Right lobe of liver (tissue), 6 donors: ENCODE results near the gene DNAH2. TPM values are rescaled to one million over a fixed set of nuclear protein-coding genes. Genes with fewer than 3 reads are reported as not detected.

Source experiments
- ATAC-seq, 4 donors: fragments of 200-7000 bp; cut with Tn5 transposase; one replicate each; pipeline ENCODE4 v1.9.1; 2020; ENCODE audit warnings: mild to moderate bottlenecking in 4 of 4, moderate library complexity in 4 of 4
- DNase-seq, 3 donors: peaks; one replicate each; pipeline ENCODE4 v3.0.0-alpha.2; 2020
- H3K27ac ChIP-seq, 3 donors: fragments of 200-600 bp; one replicate each; pipeline ENCODE4 v1.8.0; 2022
- H3K27me3 ChIP-seq, 2 donors: fragments of 200-600 bp; one replicate each; pipeline ENCODE4 v1.8.0; 2022
- H3K36me3 ChIP-seq, 4 donors: fragments of 200-600 bp; sonication (generic) in 1 of 4; one replicate each; pipeline versions ENCODE4 v1.5.1 to v1.8.0; 2017 to 2022; ENCODE audit warnings: control low read depth in 1 of 4
- H3K4me1 ChIP-seq, 4 donors: fragments of 200-600 bp; sonication (generic) in 1 of 4; one replicate each; pipeline versions ENCODE4 v1.5.1 to v1.8.0; 2017 to 2022; ENCODE audit warnings: control low read depth in 1 of 4
- H3K4me3 ChIP-seq, 3 donors: fragments of 200-600 bp; one replicate each; pipeline ENCODE4 v1.8.0; 2022
- H3K9me3 ChIP-seq, 4 donors: fragments of 200-600 bp; sonication (generic) in 1 of 4; one replicate each; pipeline versions ENCODE4 v1.5.1 to v1.8.0; 2017 to 2022; ENCODE audit warnings: control low read depth in 1 of 4
- CTCF ChIP-seq, 4 donors: fragments of 200-600 bp in 3 of 4; fragments of 450-650 bp in 1 of 4; IDR thresholded peaks; one replicate each; pipeline versions ENCODE4 v1.5.1 to v1.8.0; 2016 to 2022; ENCODE audit warnings: antibody characterized with exemption in 4 of 4, mild to moderate bottlenecking in 2 of 4
- POLR2A ChIP-seq: fragments of 450-650 bp; IDR thresholded peaks from one replicate; pipeline ENCODE4 v1.6.1; 2017; ENCODE audit warnings: antibody characterized with exemption, mild to moderate bottlenecking
- WGBS: methylation state at CpG from one replicate; pipeline ENCODE4 v1.1.6; 2018; ENCODE audit warnings: low coverage, low lambda C conversion rate; ENCODE audit not compliant: insufficient coverage; ENCODE audit errors: missing lambda C conversion rate; 5-methylcytosine and 5-hydroxymethylcytosine counted together
- intact Hi-C, 2 donors: fragments of 100-400 bp; cut with DNase I; formaldehyde crosslinking; loops; one replicate each; pipeline versions ENCODE4 v1.11.2 to v1.14.1; 2022
- total RNA-seq, 6 experiments: library from RNA; depleted of rRNA in 2 of 6; stranded (reverse); fragments of >200 nt in 2 of 6; fragmentation: NEBNext Ultra II Directional in 3 of 6; extraction: Animal tissue kit (Norgen Biotek cat#: 25700) in 3 of 6; gene quantifications; one replicate each; pipeline versions ENCODE4 v1.1.0 to v1.2.4, GENCODE V29; 2016 to 2023
- donor health status: DM: no; HTN: yes; CAD: no.
- donor health status: DM: no; HTN: no; CAD: no.
- donor health status: DM: no; HTN: no; CAD: no.
- donor health status: DM: no; HTN: yes; CAD: no.
- donor health status: DM: no; HTN: yes; CAD: no.

The DNAH2 gene
- total RNA-seq, 6 experiments from 2014 or later, result 0.12 to 0.38 (median 0.27) TPM

GRCh38 chr17:7707858-7708750 lies 9.4 kb upstream of the DNAH2 start:
- intact Hi-C loops, result no loop called here
- DNase-seq (no peak), ATAC-seq (no peak)
- TF ChIP-seq CTCF (IDR thresholded peaks at IDR 0.05) (no peak), POLR2A (no peak)
- H3K4me1 ChIP-seq, result no peaks in the 10 kb centered on the region
- no peak overlapping the region for H3K27ac ChIP-seq
- H3K4me3 ChIP-seq, result no peak overlapping the region
- no peaks in the 10 kb centered on the region for H3K9me3 ChIP-seq
- no peaks in the 10 kb centered on the region for H3K27me3 ChIP-seq
- WGBS, result 53% methylated on average over 3 of the region's 22 CpGs
- H3K36me3 ChIP-seq, result no peaks in the 10 kb centered on the region

DNA sequence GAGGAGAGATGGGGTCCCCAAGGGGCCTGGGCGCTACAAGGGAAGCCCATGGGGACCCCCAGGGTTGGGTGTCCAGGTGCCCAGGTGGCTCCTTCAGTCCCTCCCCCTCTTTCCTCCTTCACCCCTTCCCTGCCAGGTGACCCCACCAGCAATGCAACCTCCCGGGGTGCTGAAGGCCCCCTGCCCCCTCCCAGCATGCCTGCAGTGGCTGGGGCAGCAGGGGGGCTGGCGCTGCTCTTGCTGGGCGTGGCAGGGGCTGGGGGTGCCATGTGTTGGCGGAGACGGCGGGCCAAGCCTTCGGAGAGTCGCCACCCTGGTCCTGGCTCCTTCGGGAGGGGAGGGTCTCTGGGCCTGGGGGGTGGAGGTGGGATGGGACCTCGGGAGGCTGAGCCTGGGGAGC lies 8.5 kb upstream of the DNAH2 start:
- no peak overlapping the region for H3K27ac ChIP-seq
- H3K4me3 ChIP-seq, result no peak overlapping the region
- H3K4me1 ChIP-seq, result no peaks in the 10 kb centered on the region
- intact Hi-C loops, result no loop called here
- DNase-seq, result no peak
- no peak for ATAC-seq
- H3K27me3 ChIP-seq, result no peaks in the 10 kb centered on the region
- TF ChIP-seq POLR2A (no peak), CTCF (IDR thresholded peaks at IDR 0.05) (no peak)
- H3K9me3 ChIP-seq, result no peaks in the 10 kb centered on the region
- no peaks in the 10 kb centered on the region for H3K36me3 ChIP-seq
- 17% methylated on average over 1 of the region's 11 CpGs for WGBS

DNA sequence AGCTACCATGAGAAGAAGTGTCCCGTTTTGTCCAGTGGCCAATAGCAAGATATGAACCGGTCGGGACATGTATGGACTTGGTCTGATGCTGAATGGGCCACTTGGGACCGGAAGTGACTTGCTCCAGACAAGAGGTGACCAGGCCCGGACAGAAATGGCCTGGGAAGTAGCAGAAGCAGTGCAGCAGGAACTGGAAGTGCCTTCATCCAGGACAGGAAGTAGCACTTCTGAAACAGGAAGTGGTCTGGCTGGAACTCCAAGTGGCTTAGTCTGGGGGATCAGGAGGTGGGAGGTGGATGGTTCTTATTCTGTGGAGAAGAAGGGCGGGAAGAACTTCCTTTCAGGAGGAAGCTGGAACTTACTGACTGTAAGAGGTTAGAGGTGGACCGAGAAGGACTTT lies 7.2 kb upstream of the DNAH2 start:
- no peaks in the 10 kb centered on the region for H3K36me3 ChIP-seq
- TF ChIP-seq CTCF (IDR thresholded peaks at IDR 0.05) (no peak), POLR2A (no peak)
- WGBS, result 71% methylated on average over 6 of the region's 7 CpGs

DNA sequence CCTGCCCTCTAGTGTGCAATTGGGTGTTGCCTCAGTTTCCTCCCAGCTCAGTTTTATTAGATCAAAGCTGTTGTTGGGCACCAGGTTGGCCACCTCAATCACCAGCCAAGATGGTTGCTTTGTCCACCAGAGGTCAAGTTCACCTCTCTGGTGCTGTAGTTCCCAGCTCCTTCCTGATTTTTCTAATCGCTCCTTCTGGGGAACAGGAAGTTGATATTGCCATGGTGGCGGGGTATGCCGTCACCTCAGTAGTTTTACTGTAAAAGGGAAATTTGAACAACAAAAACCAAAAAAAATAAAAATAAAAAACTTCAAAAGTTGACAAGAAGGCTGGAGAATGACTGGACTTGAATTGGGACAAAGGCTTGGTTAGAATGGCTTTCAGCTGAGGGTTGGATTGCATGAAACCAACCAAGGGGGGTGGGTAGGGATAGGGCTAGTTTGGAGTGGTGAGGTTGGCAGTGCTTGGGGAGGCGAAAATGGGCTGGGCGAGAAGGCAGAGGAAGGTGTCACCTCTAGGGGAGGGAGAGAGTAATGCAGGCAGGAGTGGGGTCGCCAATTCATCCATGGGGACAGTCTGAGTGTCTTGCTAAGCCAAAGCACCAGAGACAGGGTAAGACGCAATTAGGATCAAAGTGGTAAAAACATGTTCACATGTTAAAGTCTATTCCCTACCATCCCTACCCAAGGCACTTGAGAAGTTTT lies 6.3 kb upstream of the DNAH2 start:
- peaks cover 0 to 11% of the 10 kb centered on the region in 2 donors for H3K27me3 ChIP-seq
- ATAC-seq, result no peak
- no peaks in the 10 kb centered on the region for H3K4me1 ChIP-seq
- TF ChIP-seq POLR2A (no peak), CTCF (IDR thresholded peaks at IDR 0.05) (no peak)
- intact Hi-C loops, result no loop called here
- no peaks in the 10 kb centered on the region for H3K36me3 ChIP-seq
- no peak for DNase-seq
- H3K9me3 ChIP-seq, result no peaks in the 10 kb centered on the region
- no peak overlapping the region for H3K4me3 ChIP-seq
- no peak overlapping the region for H3K27ac ChIP-seq
- 73% methylated on average over 7 of the region's 7 CpGs for WGBS

More for the DNA sequence above, 7.2 kb upstream of the DNAH2 start:
- Histone ChIP-seq H3K27ac (no peak overlapping the region), H3K9me3 (no peaks in the 10 kb centered on the region), H3K27me3 (peaks cover 0 to 3% of the 10 kb centered on the region in 2 donors), H3K4me3 (no peak overlapping the region), H3K4me1 (no peaks in the 10 kb centered on the region)
- ATAC-seq, result no peak
- no peak for DNase-seq
- intact Hi-C loops, result no loop called here
